Colonic mucosa (tissue), 4 donors: ENCODE measurements around the gene TRMT1. TPM values are rescaled to one million over a fixed set of nuclear protein-coding genes. Genes with fewer than 3 reads are reported as not detected.

Experiments used
- DNase-seq: peaks from one replicate; pipeline ENCODE4 v3.0.0-alpha.2; 2020
- H3K27ac ChIP-seq: fragments of 200-600 bp; one replicate; pipeline ENCODE4 v1.8.0; 2021
- H3K27me3 ChIP-seq: fragments of 200-600 bp; one replicate; pipeline ENCODE4 v1.8.0; 2021
- H3K36me3 ChIP-seq: fragments of 200-600 bp; one replicate; pipeline ENCODE4 v1.8.0; 2021
- H3K4me1 ChIP-seq: fragments of 200-600 bp; one replicate; pipeline ENCODE4 v1.8.0; 2021; ENCODE audit warnings: mild to moderate bottlenecking
- H3K4me3 ChIP-seq: fragments of 200-600 bp; one replicate; pipeline ENCODE4 v1.8.0; 2021
- H3K9ac ChIP-seq, 2 donors: one replicate each; pipeline ENCODE4 v1.7.0; 2013; ENCODE audit warnings: control low read depth in 2 of 2, low read depth in 2 of 2, low read length in 2 of 2
- H3K9me3 ChIP-seq: fragments of 200-600 bp; one replicate; pipeline ENCODE4 v1.8.0; 2021
- CTCF ChIP-seq: fragments of 200-600 bp; IDR thresholded peaks from one replicate; pipeline ENCODE4 v1.8.0; 2022; ENCODE audit warnings: antibody characterized with exemption, mild to moderate bottlenecking
- intact Hi-C: fragments of 100-400 bp; cut with DNase I; formaldehyde crosslinking; loops from one replicate; pipeline ENCODE4 v1.14.1; 2022
- total RNA-seq, 2 donors: library from RNA; stranded (reverse); fragmentation: NEBNext Ultra II Directional in 1 of 2; extraction: Animal tissue kit (Norgen Biotek cat#: 25700) in 1 of 2; gene quantifications; one replicate each; pipeline ENCODE4 v1.2.1, GENCODE V29; 2021
- donor health status: healthy.
- donor health status: DM: no; HTN: no; CAD: no.
- donor health status: DM: no; HTN: no; CAD: no.

TRMT1 gene
- total RNA-seq, 2 donors from 2014 or later: 17.5 to 40.1 TPM

GRCh38 chr19:13074378-13074777 is 42.2 kb downstream of the TRMT1 start:
- Histone ChIP-seq H3K36me3 (no peaks in the 10 kb centered on the region), H3K9me3 (no peaks in the 10 kb centered on the region), H3K9ac (no peak overlapping the region), H3K27me3 (no peaks in the 10 kb centered on the region), H3K4me3 (no peak overlapping the region), H3K27ac (no peak overlapping the region), H3K4me1 (peaks cover 13% of the 10 kb centered on the region)
- DNase-seq: no peak
- intact Hi-C loops: no loop called here
- no peak for TF ChIP-seq CTCF

GRCh38 chr19:13073263-13073662 is 43.3 kb downstream of the TRMT1 start:
- DNase-seq: no peak
- Histone ChIP-seq H3K9me3 (no peaks in the 10 kb centered on the region), H3K36me3 (no peaks in the 10 kb centered on the region), H3K9ac (no peak overlapping the region), H3K27ac (no peak overlapping the region), H3K4me1 (peaks cover 1% of the 10 kb centered on the region), H3K27me3 (no peaks in the 10 kb centered on the region), H3K4me3 (no peak overlapping the region)
- TF ChIP-seq CTCF: no peak
- intact Hi-C loops: no loop called here

- intact Hi-C loops: no loop called here
- no peak overlapping the region for H3K9ac ChIP-seq
- DNase-seq: no peak
- no peak overlapping the region for H3K27ac ChIP-seq
- no peaks in the 10 kb centered on the region for H3K36me3 ChIP-seq
- H3K9me3 ChIP-seq: no peaks in the 10 kb centered on the region
- no peak for TF ChIP-seq CTCF
- no peaks in the 10 kb centered on the region for H3K27me3 ChIP-seq
- no peaks in the 10 kb centered on the region for H3K4me1 ChIP-seq
- H3K4me3 ChIP-seq: no peak overlapping the region
Measured at GRCh38 chr19:13072188-13072908, 44.2 kb downstream of the TRMT1 start.

- Histone ChIP-seq H3K27ac (no peak overlapping the region), H3K36me3 (no peaks in the 10 kb centered on the region), H3K4me1 (no peaks in the 10 kb centered on the region), H3K9ac (no peak overlapping the region), H3K4me3 (no peak overlapping the region), H3K27me3 (no peaks in the 10 kb centered on the region), H3K9me3 (no peaks in the 10 kb centered on the region)
- intact Hi-C loops: no loop called here
- TF ChIP-seq CTCF: no peak
- DNase-seq: no peak
Measured at GRCh38 chr19:13071444-13072187, 44.9 kb downstream of the TRMT1 start.

- no peak for TF ChIP-seq CTCF
- intact Hi-C loops: no loop called here
- Histone ChIP-seq H3K4me3 (no peak overlapping the region), H3K9me3 (no peaks in the 10 kb centered on the region), H3K4me1 (no peaks in the 10 kb centered on the region), H3K27me3 (no peaks in the 10 kb centered on the region), H3K36me3 (no peaks in the 10 kb centered on the region), H3K27ac (no peak overlapping the region), H3K9ac (no peak overlapping the region)
- no peak for DNase-seq
Measured at GRCh38 chr19:13070425-13071140, 46.0 kb downstream of the TRMT1 start.
